ENCODE measurements around the gene POC5.

POC5 gene

GRCh38 chr5:75678155-75678554 lies 39.1 kb downstream of the POC5 start:
- Histone ChIP-seq H3K9ac (no peak overlapping the region), H3K79me2 (ENCODE audit: insufficient read depth, low read depth) (no peaks in the 10 kb centered on the region), H4K20me1 (ENCODE audit: insufficient read depth) (no peaks in the 10 kb centered on the region), H3K36me3 (ENCODE audit: insufficient read depth) (no peaks in the 10 kb centered on the region), H3K4me2 (no peak overlapping the region), H2AFZ (ENCODE audit: low read depth) (no peak overlapping the region), H3K4me3 (IDR thresholded peaks at IDR 0.05; ENCODE audit: insufficient read depth, low read depth, low read length) (no peak overlapping the region), H3K27ac (no peak overlapping the region), H3K4me1 (ENCODE audit: low read depth, poor library complexity, severe bottlenecking) (no peaks in the 10 kb centered on the region), H3K27me3 (ENCODE audit: insufficient read depth, low read depth) (no peaks in the 10 kb centered on the region)
- TF ChIP-seq CTCF (conservative IDR thresholded peaks at IDR 0.05; ENCODE audit: low read depth, low read length) = no peak

GRCh38 chr5:75677607-75678006 lies 39.6 kb downstream of the POC5 start:
- Histone ChIP-seq H3K36me3 (ENCODE audit: insufficient read depth) (no peaks in the 10 kb centered on the region), H4K20me1 (ENCODE audit: insufficient read depth) (no peaks in the 10 kb centered on the region), H3K4me3 (IDR thresholded peaks at IDR 0.05; ENCODE audit: insufficient read depth, low read depth, low read length) (no peak overlapping the region), H3K4me2 (no peak overlapping the region), H3K27ac (no peak overlapping the region), H3K4me1 (ENCODE audit: low read depth, poor library complexity, severe bottlenecking) (no peaks in the 10 kb centered on the region), H2AFZ (ENCODE audit: low read depth) (no peak overlapping the region), H3K27me3 (ENCODE audit: insufficient read depth, low read depth) (no peaks in the 10 kb centered on the region), H3K9ac (no peak overlapping the region), H3K79me2 (ENCODE audit: insufficient read depth, low read depth) (no peaks in the 10 kb centered on the region)
- no peak for TF ChIP-seq CTCF (conservative IDR thresholded peaks at IDR 0.05; ENCODE audit: low read depth, low read length)

GRCh38 chr5:75675783-75676182 lies 41.5 kb downstream of the POC5 start:
- H3K36me3 ChIP-seq (ENCODE audit: insufficient read depth) = no peaks in the 10 kb centered on the region
- no peak overlapping the region for H2AFZ ChIP-seq (ENCODE audit: low read depth)
- no peak overlapping the region for H3K9ac ChIP-seq
- no peak overlapping the region for H3K4me3 ChIP-seq (IDR thresholded peaks at IDR 0.05; ENCODE audit: insufficient read depth, low read depth, low read length)
- H4K20me1 ChIP-seq (ENCODE audit: insufficient read depth) = no peaks in the 10 kb centered on the region
- H3K27me3 ChIP-seq (ENCODE audit: insufficient read depth, low read depth) = no peaks in the 10 kb centered on the region
- no peaks in the 10 kb centered on the region for H3K4me1 ChIP-seq (ENCODE audit: low read depth, poor library complexity, severe bottlenecking)
- no peak overlapping the region for H3K4me2 ChIP-seq
- no peaks in the 10 kb centered on the region for H3K79me2 ChIP-seq (ENCODE audit: insufficient read depth, low read depth)
- no peak for TF ChIP-seq CTCF (conservative IDR thresholded peaks at IDR 0.05; ENCODE audit: low read depth, low read length)
- no peak overlapping the region for H3K27ac ChIP-seq

GRCh38 chr5:75672616-75673015 lies 44.6 kb downstream of the POC5 start:
- Histone ChIP-seq H3K4me1 (ENCODE audit: low read depth, poor library complexity, severe bottlenecking) (peaks cover 11% of the 10 kb centered on the region), H3K27ac (no peak overlapping the region), H3K9ac (no peak overlapping the region), H3K36me3 (ENCODE audit: insufficient read depth) (no peaks in the 10 kb centered on the region), H4K20me1 (ENCODE audit: insufficient read depth) (no peaks in the 10 kb centered on the region), H3K4me2 (no peak overlapping the region), H2AFZ (ENCODE audit: low read depth) (no peak overlapping the region), H3K4me3 (IDR thresholded peaks at IDR 0.05; ENCODE audit: insufficient read depth, low read depth, low read length) (no peak overlapping the region), H3K79me2 (ENCODE audit: insufficient read depth, low read depth) (no peaks in the 10 kb centered on the region), H3K27me3 (ENCODE audit: insufficient read depth, low read depth) (no peaks in the 10 kb centered on the region)
- TF ChIP-seq CTCF (conservative IDR thresholded peaks at IDR 0.05; ENCODE audit: low read depth, low read length) = no peak

GRCh38 chr5:75671506-75671905 lies 45.7 kb downstream of the POC5 start:
- Histone ChIP-seq H3K4me1 (ENCODE audit: low read depth, poor library complexity, severe bottlenecking) (peaks cover 11% of the 10 kb centered on the region), H3K4me2 (no peak overlapping the region), H3K9ac (no peak overlapping the region), H3K27me3 (ENCODE audit: insufficient read depth, low read depth) (no peaks in the 10 kb centered on the region), H3K36me3 (ENCODE audit: insufficient read depth) (no peaks in the 10 kb centered on the region), H3K79me2 (ENCODE audit: insufficient read depth, low read depth) (no peaks in the 10 kb centered on the region), H2AFZ (ENCODE audit: low read depth) (no peak overlapping the region), H3K27ac (no peak overlapping the region), H4K20me1 (ENCODE audit: insufficient read depth) (no peaks in the 10 kb centered on the region), H3K4me3 (IDR thresholded peaks at IDR 0.05; ENCODE audit: insufficient read depth, low read depth, low read length) (no peak overlapping the region)
- TF ChIP-seq CTCF (conservative IDR thresholded peaks at IDR 0.05; ENCODE audit: low read depth, low read length) = no peak
